HUES64 (cell line): ENCODE data around the gene PSMD9.

Experiments used
- H3K27ac ChIP-seq: 2 replicates; pipeline ENCODE4 v1.7.0; 2013; ENCODE audit warnings: low read depth, low read length, inconsistent platforms
- H3K27me3 ChIP-seq: 2 replicates; pipeline ENCODE4 v1.6.1; 2013; ENCODE audit warnings: mild to moderate bottlenecking, low read length; ENCODE audit not compliant: insufficient read depth
- H3K36me3 ChIP-seq: 2 replicates; pipeline ENCODE4 v1.6.1; 2013; ENCODE audit warnings: mild to moderate bottlenecking, low read length; ENCODE audit not compliant: insufficient read depth
- H3K4me1 ChIP-seq: 2 replicates; pipeline ENCODE4 v1.6.1; 2013; ENCODE audit warnings: mild to moderate bottlenecking, low read length, moderate library complexity; ENCODE audit not compliant: insufficient read depth
- H3K4me3 ChIP-seq: 2 replicates; pipeline ENCODE4 v1.5.1; 2013; ENCODE audit warnings: mild to moderate bottlenecking, low read length, moderate library complexity
- H3K9ac ChIP-seq: 2 replicates; pipeline ENCODE4 v1.6.1; 2013; ENCODE audit warnings: mild to moderate bottlenecking, low read depth, low read length
- H3K9me3 ChIP-seq: 2 replicates; pipeline ENCODE4 v1.6.1; 2013; ENCODE audit warnings: low read depth, low read length; ENCODE audit not compliant: insufficient read depth
- WGBS: fragments of 150-250, 120-280 bp; methylation state at CpG from one replicate; pipeline ENCODE4 v1.1.7; 2013; ENCODE audit warnings: missing lambda C conversion rate; 5-methylcytosine and 5-hydroxymethylcytosine counted together

The PSMD9 gene

GRCh38 chr12:121899590-121899989, 11.0 kb downstream of the PSMD9 start:
- Histone ChIP-seq H3K36me3 (peaks cover 61% of the 10 kb centered on the region), H3K4me1 (no peaks in the 10 kb centered on the region), H3K27ac (no peak overlapping the region), H3K9ac (no peak overlapping the region), H3K27me3 (no peaks in the 10 kb centered on the region), H3K4me3 (no peak overlapping the region), H3K9me3 (no peaks in the 10 kb centered on the region)
- 95% methylated on average over 14 of the region's 14 CpGs for WGBS

GRCh38 chr12:121903202-121903601, 14.6 kb downstream of the PSMD9 start:
- Histone ChIP-seq H3K9me3 (no peaks in the 10 kb centered on the region), H3K36me3 (peaks cover 54% of the 10 kb centered on the region), H3K4me3 (no peak overlapping the region), H3K27me3 (no peaks in the 10 kb centered on the region), H3K9ac (no peak overlapping the region), H3K27ac (no peak overlapping the region), H3K4me1 (no peaks in the 10 kb centered on the region)
- 96% methylated on average over 2 of the region's 2 CpGs for WGBS

- no peak overlapping the region for H3K9ac ChIP-seq
- H3K4me3 ChIP-seq, result no peak overlapping the region
- H3K27me3 ChIP-seq, result no peaks in the 10 kb centered on the region
- WGBS, result 93% methylated on average over 3 of the region's 4 CpGs
- no peak overlapping the region for H3K27ac ChIP-seq
- no peaks in the 10 kb centered on the region for H3K9me3 ChIP-seq
- H3K36me3 ChIP-seq, result peaks cover 49% of the 10 kb centered on the region
- no peaks in the 10 kb centered on the region for H3K4me1 ChIP-seq
Measured at GRCh38 chr12:121905746-121906145, 17.2 kb downstream of the PSMD9 start.

- Histone ChIP-seq H3K36me3 (peaks cover 36% of the 10 kb centered on the region), H3K4me1 (no peaks in the 10 kb centered on the region), H3K9me3 (no peaks in the 10 kb centered on the region), H3K27me3 (no peaks in the 10 kb centered on the region), H3K4me3 (no peak overlapping the region), H3K27ac (no peak overlapping the region), H3K9ac (no peak overlapping the region)
- 83% methylated on average over 2 of the region's 2 CpGs for WGBS
Measured at GRCh38 chr12:121908702-121909101, 20.1 kb downstream of the PSMD9 start.

GRCh38 chr12:121911824-121912585, 23.4 kb downstream of the PSMD9 start:
- H3K36me3 ChIP-seq, result peaks cover 40% of the 10 kb centered on the region
- WGBS, result 95% methylated on average over 14 of the region's 14 CpGs

GRCh38 chr12:121915841-121916321, 27.3 kb downstream of the PSMD9 start:
- H3K27me3 ChIP-seq, result no peaks in the 10 kb centered on the region
- 0 out of 2 replicates have a peak, but pooled peaks cover 4% of the 10 kb centered on the region for H3K4me1 ChIP-seq
- H3K27ac ChIP-seq, result no peak overlapping the region
- no peak overlapping the region for H3K4me3 ChIP-seq
- peaks cover 34% of the 10 kb centered on the region for H3K36me3 ChIP-seq
- H3K9ac ChIP-seq, result no peak overlapping the region
- H3K9me3 ChIP-seq, result no peaks in the 10 kb centered on the region
- WGBS, result 87% methylated on average over 5 of the region's 5 CpGs

More at GRCh38 chr12:121911824-121912585, 23.4 kb downstream of the PSMD9 start:
- no peaks in the 10 kb centered on the region for H3K9me3 ChIP-seq
- no peak overlapping the region for H3K27ac ChIP-seq
- H3K4me1 ChIP-seq, result no peaks in the 10 kb centered on the region
- H3K9ac ChIP-seq, result no peak overlapping the region
- no peak overlapping the region for H3K4me3 ChIP-seq
- no peaks in the 10 kb centered on the region for H3K27me3 ChIP-seq

GRCh38 chr12:121916719-121917118, 28.1 kb downstream of the PSMD9 start:
- H3K36me3 ChIP-seq, result peaks cover 31% of the 10 kb centered on the region
- H3K4me3 ChIP-seq, result no peak overlapping the region
- 0 out of 2 replicates have a peak, but pooled peaks cover 4% of the 10 kb centered on the region for H3K4me1 ChIP-seq
- WGBS, result 88% methylated on average over 7 of the region's 7 CpGs
- no peak overlapping the region for H3K9ac ChIP-seq
- H3K9me3 ChIP-seq, result no peaks in the 10 kb centered on the region
- H3K27ac ChIP-seq, result no peak overlapping the region
- H3K27me3 ChIP-seq, result no peaks in the 10 kb centered on the region

GRCh38 chr12:121917950-121918678, 29.5 kb downstream of the PSMD9 start, which contains the start of gene CFAP251:
TSS of gene CFAP251 (plus strand) at chr12:121918592. CDS start at chr12:121921306, 2,714 bp downstream.
- WGBS, result 26% methylated on average over 41 of the region's 41 CpGs
- peak within 1 kb of the TSS; percentile 60 for H3K4me3 ChIP-seq
- H3K27ac ChIP-seq, result no peak within 1 kb of the TSS
- H3K9me3 ChIP-seq, result no peaks in the 10 kb centered on the region
- 0 out of 2 replicates have a peak, but pooled peaks cover 4% of the 10 kb centered on the region for H3K4me1 ChIP-seq
- peak within 1 kb of the TSS; percentile 47; the same call in 1 of the 2 replicates for H3K9ac ChIP-seq
- H3K36me3 ChIP-seq, result peaks cover 26% of the 10 kb centered on the region
- no peaks in the 10 kb centered on the region for H3K27me3 ChIP-seq

GRCh38 chr12:121918679-121919038, 30.1 kb downstream of the PSMD9 start:
- WGBS, result 23% methylated on average over 22 of the region's 22 CpGs
- peaks cover 23% of the 10 kb centered on the region for H3K36me3 ChIP-seq
- no peaks in the 10 kb centered on the region for H3K9me3 ChIP-seq
- H3K4me1 ChIP-seq, result 0 out of 2 replicates have a peak, but pooled peaks cover 6% of the 10 kb centered on the region
- H3K4me3 ChIP-seq, result peak overlapping the region; percentile 60
- H3K27me3 ChIP-seq, result no peaks in the 10 kb centered on the region
- H3K9ac ChIP-seq, result peak overlapping the region; percentile 43; the same call in 1 of the 2 replicates
- H3K27ac ChIP-seq, result no peak overlapping the region

GRCh38 chr12:121921066-121921465, 32.5 kb downstream of the PSMD9 start:
- Histone ChIP-seq H3K27ac (no peak overlapping the region), H3K4me1 (peaks cover 15% of the 10 kb centered on the region; the same call in 1 of the 2 replicates), H3K9me3 (no peaks in the 10 kb centered on the region), H3K36me3 (peaks cover 9% of the 10 kb centered on the region), H3K27me3 (no peaks in the 10 kb centered on the region), H3K4me3 (no peak overlapping the region), H3K9ac (no peak overlapping the region)
- 93% methylated on average over 2 of the region's 2 CpGs for WGBS

GRCh38 chr12:121925358-121925695, 36.7 kb downstream of the PSMD9 start:
- Histone ChIP-seq H3K36me3 (no peaks in the 10 kb centered on the region), H3K4me3 (no peak overlapping the region), H3K27me3 (no peaks in the 10 kb centered on the region), H3K4me1 (peaks cover 16% of the 10 kb centered on the region; the same call in 1 of the 2 replicates), H3K9me3 (no peaks in the 10 kb centered on the region), H3K9ac (no peak overlapping the region; the same call in 1 of the 2 replicates), H3K27ac (peak overlapping the region; percentile 27; the same call in 1 of the 2 replicates)
- 74% methylated on average over 7 of the region's 7 CpGs for WGBS
